Skeletal muscle tissue (tissue), 4 donors: ENCODE measurements around the gene TRIM61. TPM values are rescaled to one million over a fixed set of nuclear protein-coding genes. Genes with fewer than 3 reads are reported as not detected.
"Not testable (repeated sequence)": the region's sequence is repeated elsewhere in the genome, so short reads cannot be mapped to it uniquely, and the experiment has no call there.

ENCODE experiments used
- H3K27ac ChIP-seq: one replicate; pipeline ENCODE4 v1.7.0; 2013; ENCODE audit warnings: mild to moderate bottlenecking, low read depth, low read length, inconsistent platforms
- H3K27me3 ChIP-seq, 3 donors: one replicate each; pipeline ENCODE4 v1.7.0; 2013; ENCODE audit warnings: low read length in 3 of 3; ENCODE audit not compliant: control insufficient read depth in 3 of 3, insufficient read depth in 3 of 3
- H3K36me3 ChIP-seq, 3 donors: one replicate each; pipeline ENCODE4 v1.7.0; 2013; ENCODE audit warnings: low read length in 3 of 3; ENCODE audit not compliant: control insufficient read depth in 3 of 3, insufficient read depth in 3 of 3
- H3K4me1 ChIP-seq, 3 donors: one replicate each; pipeline ENCODE4 v1.7.0; 2013; ENCODE audit warnings: low read length in 3 of 3, mild to moderate bottlenecking in 3 of 3; ENCODE audit not compliant: control insufficient read depth in 3 of 3, insufficient read depth in 3 of 3
- H3K4me3 ChIP-seq, 3 donors: one replicate each; pipeline ENCODE4 v1.7.0; 2013; ENCODE audit warnings: low read length in 3 of 3
- H3K9ac ChIP-seq, 3 donors: one replicate each; pipeline ENCODE4 v1.7.0; 2013; ENCODE audit warnings: low read length in 3 of 3, mild to moderate bottlenecking in 3 of 3, moderate library complexity in 2 of 3, low read depth in 1 of 3
- H3K9me3 ChIP-seq, 3 donors: one replicate each; pipeline ENCODE4 v1.7.0; 2013; ENCODE audit warnings: low read length in 3 of 3; ENCODE audit not compliant: control insufficient read depth in 3 of 3
- total RNA-seq: library from RNA; depleted of rRNA; stranded (reverse); fragments of >200 nt; gene quantifications from one replicate; pipeline ENCODE4 v1.2.3, GENCODE V29; 2014
- donor health status: Osteomylitis.

Gene TRIM61
- total RNA-seq, 1 donor from 2014 or later, result 2.6 TPM

- Histone ChIP-seq H3K4me3 (no peak overlapping the region), H3K9ac (no peak overlapping the region), H3K27ac (no peak overlapping the region), H3K4me1 (no peaks in the 10 kb centered on the region), H3K9me3 (no peaks in the 10 kb centered on the region), H3K36me3 (no peaks in the 10 kb centered on the region), H3K27me3 (peaks cover 0 to 9% (median 2%) of the 10 kb centered on the region in 3 donors)
These were observed 34.3 kb downstream of the TRIM61 start for GRCh38 chr4:164943192-164943591.

GRCh38 chr4:164937576-164938270 lies 39.7 kb downstream of the TRIM61 start:
- Histone ChIP-seq H3K27ac (no peak overlapping the region), H3K4me1 (no peaks in the 10 kb centered on the region), H3K27me3 (peaks cover 0 to 3% (median 2%) of the 10 kb centered on the region in 3 donors), H3K9me3 (no peaks in the 10 kb centered on the region), H3K4me3 (no peak overlapping the region), H3K36me3 (no peaks in the 10 kb centered on the region), H3K9ac (no peak overlapping the region)

- H3K4me1 ChIP-seq, H3K27me3 ChIP-seq, H3K9ac ChIP-seq, H3K36me3 ChIP-seq, H3K4me3 ChIP-seq, H3K27ac ChIP-seq, H3K9me3 ChIP-seq: not testable (repeated sequence)
These were observed 41.4 kb downstream of the TRIM61 start for GRCh38 chr4:164935865-164936606.

GRCh38 chr4:164935363-164935762 lies 42.1 kb downstream of the TRIM61 start:
- H3K9me3 ChIP-seq, result peaks cover 0 to 2% (median 0%) of the 10 kb centered on the region in 3 donors
- no peaks in the 10 kb centered on the region for H3K4me1 ChIP-seq
- H3K4me3 ChIP-seq, result no peak overlapping the region
- H3K27me3 ChIP-seq, result peaks cover 0 to 3% (median 0%) of the 10 kb centered on the region in 3 donors
- no peaks in the 10 kb centered on the region for H3K36me3 ChIP-seq
- H3K27ac ChIP-seq, result no peak overlapping the region
- no peak overlapping the region for H3K9ac ChIP-seq

- H3K9ac ChIP-seq, result no peak overlapping the region
- peaks cover 0 to 3% (median 0%) of the 10 kb centered on the region in 3 donors for H3K27me3 ChIP-seq
- H3K27ac ChIP-seq, result no peak overlapping the region
- H3K4me1 ChIP-seq, result no peaks in the 10 kb centered on the region
- H3K4me3 ChIP-seq, result no peak overlapping the region
- H3K9me3 ChIP-seq, result peaks cover 0 to 2% (median 0%) of the 10 kb centered on the region in 3 donors
- no peaks in the 10 kb centered on the region for H3K36me3 ChIP-seq
These were observed 44.2 kb downstream of the TRIM61 start for GRCh38 chr4:164933244-164933643.

- no peak overlapping the region for H3K4me3 ChIP-seq
- no peak overlapping the region for H3K9ac ChIP-seq
- H3K27ac ChIP-seq, result no peak overlapping the region
- H3K9me3 ChIP-seq, result peaks cover 0 to 2% (median 0%) of the 10 kb centered on the region in 3 donors
- H3K4me1 ChIP-seq, result no peaks in the 10 kb centered on the region
- no peaks in the 10 kb centered on the region for H3K27me3 ChIP-seq
- H3K36me3 ChIP-seq, result no peaks in the 10 kb centered on the region
These were observed 45.7 kb downstream of the TRIM61 start for GRCh38 chr4:164931551-164932324.

- H3K4me3 ChIP-seq, result no peak overlapping the region
- peaks cover 0 to 2% (median 0%) of the 10 kb centered on the region in 3 donors for H3K9me3 ChIP-seq
- H3K4me1 ChIP-seq, result no peaks in the 10 kb centered on the region
- no peaks in the 10 kb centered on the region for H3K36me3 ChIP-seq
- H3K27me3 ChIP-seq, result no peaks in the 10 kb centered on the region
- H3K9ac ChIP-seq, result no peak overlapping the region
- no peak overlapping the region for H3K27ac ChIP-seq
These were observed 46.8 kb downstream of the TRIM61 start for GRCh38 chr4:164930647-164931046.

GRCh38 chr4:164927101-164927500 lies 50.4 kb downstream of the TRIM61 start:
- not testable (repeated sequence) for H3K27ac ChIP-seq, H3K4me1 ChIP-seq, H3K36me3 ChIP-seq, H3K27me3 ChIP-seq, H3K4me3 ChIP-seq, H3K9me3 ChIP-seq, H3K9ac ChIP-seq

GRCh38 chr4:164926301-164926700 lies 51.2 kb downstream of the TRIM61 start:
- H3K27me3 ChIP-seq, result no peaks in the 10 kb centered on the region
- H3K4me3 ChIP-seq, result no peak overlapping the region
- H3K4me1 ChIP-seq, result no peaks in the 10 kb centered on the region
- H3K27ac ChIP-seq, result no peak overlapping the region
- H3K36me3 ChIP-seq, result no peaks in the 10 kb centered on the region
- H3K9me3 ChIP-seq, result peaks cover 0 to 2% (median 0%) of the 10 kb centered on the region in 3 donors
- H3K9ac ChIP-seq, result no peak overlapping the region
